OCI-LY7 (cell line): ENCODE data around the gene UBALD1.

Experiments
- CTCF ChIP-seq: fragments of 200-600 bp; sonication (generic); conservative IDR thresholded peaks from 2 replicates; pipeline ENCODE4 v1.5.1; 2014; ENCODE audit warnings: mild to moderate bottlenecking, antibody characterized with exemption, low read length, moderate library complexity, mixed read lengths
- EZH2phosphoT487 ChIP-seq: fragments of 200-600 bp; sonication (generic); IDR thresholded peaks from 2 replicates; pipeline ENCODE4 v1.6.1; 2018; ENCODE audit warnings: low read depth, borderline replicate concordance, mild to moderate bottlenecking, mixed run types, antibody characterized with exemption, low read length, moderate library complexity, mixed read lengths

GRCh38 chr16:4634768-4635167 is 20.1 kb upstream of the UBALD1 start:
- TF ChIP-seq CTCF (no peak), EZH2phosphoT487 (no peak)
